Endodermal cell (in vitro differentiated cells): ENCODE results near the gene ULK1. TPM values are rescaled to one million over a fixed set of nuclear protein-coding genes. Genes with fewer than 3 reads are reported as not detected.

Source experiments
- DNase-seq: peaks from one replicate; pipeline ENCODE4 v3.0.0-alpha.2; 2017
- H3K27ac ChIP-seq: 2 replicates; pipeline ENCODE4 v1.5.1; 2013; ENCODE audit warnings: mild to moderate bottlenecking, low read depth, low read length, moderate library complexity
- H3K27me3 ChIP-seq: 2 replicates; pipeline ENCODE4 v1.6.1; 2013; ENCODE audit warnings: mild to moderate bottlenecking, low read length, moderate library complexity; ENCODE audit not compliant: insufficient read depth, control insufficient read depth, poor library complexity, severe bottlenecking
- H3K36me3 ChIP-seq: 2 replicates; pipeline ENCODE4 v1.7.0; 2013; ENCODE audit warnings: mild to moderate bottlenecking, low read length, moderate library complexity; ENCODE audit not compliant: control insufficient read depth, insufficient read depth
- H3K4me1 ChIP-seq: one replicate; pipeline ENCODE4 v1.7.0; 2013; ENCODE audit warnings: low read length; ENCODE audit not compliant: control insufficient read depth, insufficient read depth
- H3K4me3 ChIP-seq: 2 replicates; pipeline ENCODE4 v1.5.1; 2013; ENCODE audit warnings: mild to moderate bottlenecking, low read length, moderate library complexity
- H3K9ac ChIP-seq: 2 replicates; pipeline ENCODE4 v1.6.1; 2013; ENCODE audit warnings: mild to moderate bottlenecking, low read length, moderate library complexity; ENCODE audit not compliant: poor library complexity, severe bottlenecking; ENCODE audit errors: extremely low read depth
- H3K9me3 ChIP-seq: 2 replicates; pipeline ENCODE4 v1.6.1; 2013; ENCODE audit warnings: mild to moderate bottlenecking, low read length, moderate library complexity; ENCODE audit not compliant: control insufficient read depth
- H3K27ac Mint-ChIP-seq: 2 replicates; pipeline ENCODE4 v1.8.0; 2020; ENCODE audit warnings: mixed read lengths
- H3K27me3 Mint-ChIP-seq: 2 replicates; pipeline ENCODE4 v1.8.0; 2021; ENCODE audit warnings: mild to moderate bottlenecking, mixed read lengths; ENCODE audit not compliant: insufficient read depth
- H3K36me3 Mint-ChIP-seq: 2 replicates; pipeline ENCODE4 v1.8.0; 2020; ENCODE audit warnings: low read depth, mixed read lengths
- H3K4me1 Mint-ChIP-seq: 2 replicates; pipeline ENCODE4 v1.8.0; 2020; ENCODE audit warnings: mixed read lengths
- H3K4me3 Mint-ChIP-seq: 2 replicates; pipeline ENCODE4 v1.8.0; 2020; ENCODE audit warnings: mild to moderate bottlenecking, moderate library complexity, mixed read lengths
- H3K9me3 Mint-ChIP-seq: 2 replicates; pipeline ENCODE4 v1.8.0; 2020; ENCODE audit warnings: mild to moderate bottlenecking, mixed read lengths
- CTCF ChIP-seq: fragments of 200-600 bp; sonication (generic); conservative IDR thresholded peaks from 2 replicates; pipeline ENCODE4 v1.5.0; 2021; ENCODE audit warnings: antibody characterized with exemption, mild to moderate bottlenecking
- WGBS, 2 experiments: methylation state at CpG; one replicate each; pipeline versions ENCODE4 v1.1.5 to v1.1.7; 2013; ENCODE audit warnings: missing lambda C conversion rate in 2 of 2, mixed read lengths in 1 of 2; ENCODE audit not compliant: insufficient coverage in 1 of 2, insufficient read length in 1 of 2; 5-methylcytosine and 5-hydroxymethylcytosine counted together
- total RNA-seq, 2 donors: library from RNA; stranded (reverse); fragmentation: NEBNext Ultra II Directional in 1 of 2; extraction: Animal tissue kit (Norgen Biotek cat#: 25700) in 1 of 2; gene quantifications; 2 replicates in 1 of 2; 3 replicates in 1 of 2; pipeline ENCODE4 v1.2.1, GENCODE V29; 2021

Gene ULK1
- total RNA-seq, 2 donors from 2014 or later = 68.0 to 104 TPM

GRCh38 chr12:131941116-131941986, 46.9 kb downstream of the ULK1 start:
- TF ChIP-seq CTCF = no peak
- Histone ChIP-seq H3K9ac (no peak overlapping the region), H3K36me3 (peaks cover 48% of the 10 kb centered on the region), H3K27me3 (no peaks in the 10 kb centered on the region), H3K4me1 (no peaks in the 10 kb centered on the region), H3K27ac (no peak overlapping the region), H3K9me3 (no peaks in the 10 kb centered on the region), H3K4me3 (no peak overlapping the region)
- Mint-ChIP-seq H3K27me3 (no peaks in the 10 kb centered on the region), H3K27ac (no peak overlapping the region), H3K36me3 (peaks cover 77% of the 10 kb centered on the region), H3K4me1 (no peaks in the 10 kb centered on the region), H3K4me3 (no peak overlapping the region), H3K9me3 (no peaks in the 10 kb centered on the region)
- DNase-seq = no peak
- 96 to 97% methylated on average over 43 to 46 of the region's 46 CpGs for WGBS, 2 experiments

GRCh38 chr12:131941987-131942341, 47.5 kb downstream of the ULK1 start:
- Histone ChIP-seq H3K9me3 (no peaks in the 10 kb centered on the region), H3K27me3 (no peaks in the 10 kb centered on the region), H3K27ac (no peak overlapping the region), H3K4me1 (no peaks in the 10 kb centered on the region), H3K36me3 (peaks cover 43% of the 10 kb centered on the region), H3K9ac (no peak overlapping the region), H3K4me3 (no peak overlapping the region)
- peaks cover 71% of the 10 kb centered on the region for H3K36me3 Mint-ChIP-seq
- TF ChIP-seq CTCF = no peak
- H3K27me3 Mint-ChIP-seq = no peaks in the 10 kb centered on the region
- H3K4me1 Mint-ChIP-seq = no peaks in the 10 kb centered on the region
- no peaks in the 10 kb centered on the region for H3K9me3 Mint-ChIP-seq
- no peak for DNase-seq
- no peak overlapping the region for H3K27ac Mint-ChIP-seq
- 91 to 94% methylated on average over 7 of the region's 7 CpGs for WGBS, 2 experiments
- H3K4me3 Mint-ChIP-seq = no peak overlapping the region

DNA sequence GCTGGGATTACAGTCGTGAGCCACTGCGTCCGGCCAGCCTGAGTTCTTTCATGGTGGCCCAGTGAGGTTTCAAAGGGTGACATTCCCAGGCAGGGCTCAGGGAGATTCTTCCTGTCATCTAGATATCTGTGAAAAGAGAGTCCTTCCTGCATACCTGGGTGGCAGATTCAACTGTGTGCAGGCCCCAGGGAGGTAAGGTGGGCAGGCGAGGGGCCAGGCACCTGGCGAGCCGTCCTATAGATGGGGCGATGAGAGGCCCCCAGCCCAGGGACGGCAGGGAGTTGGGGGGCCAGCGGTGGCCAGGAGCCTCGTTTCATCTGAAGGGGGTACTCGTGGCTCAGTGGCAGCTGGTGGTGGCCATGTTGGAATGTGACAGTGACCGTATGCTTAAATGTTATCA, 48.2 kb downstream of the ULK1 start:
- 96% methylated on average over 10 to 12 of the region's 12 CpGs for WGBS, 2 experiments
- H3K4me1 Mint-ChIP-seq = peaks cover 4% of the 10 kb centered on the region
- Histone ChIP-seq H3K9ac (no peak overlapping the region), H3K4me1 (no peaks in the 10 kb centered on the region), H3K9me3 (no peaks in the 10 kb centered on the region), H3K4me3 (no peak overlapping the region), H3K36me3 (peaks cover 41% of the 10 kb centered on the region), H3K27me3 (no peaks in the 10 kb centered on the region), H3K27ac (no peak overlapping the region)
- no peak for TF ChIP-seq CTCF
- H3K27me3 Mint-ChIP-seq = no peaks in the 10 kb centered on the region
- no peak overlapping the region for H3K27ac Mint-ChIP-seq
- DNase-seq = no peak
- H3K4me3 Mint-ChIP-seq = no peak overlapping the region
- no peaks in the 10 kb centered on the region for H3K9me3 Mint-ChIP-seq
- peaks cover 66% of the 10 kb centered on the region for H3K36me3 Mint-ChIP-seq
